B cell (primary cell): ENCODE data around the gene ZNF282. TPM values are rescaled to one million over a fixed set of nuclear protein-coding genes. Genes with fewer than 3 reads are reported as not detected.

Source experiments
- ATAC-seq: fragments of 200-7000 bp; cut with Tn5 transposase; one replicate; pipeline ENCODE4 v1.10.0; 2021; ENCODE audit warnings: low read depth, mild to moderate bottlenecking, moderate number of reproducible peaks, moderate library complexity
- CTCF ChIA-PET: fragments of 350-600 bp; sonication (Branson Sonifier 250); formaldehyde crosslinking; loops from one replicate; lab custom pipeline; 2021; ENCODE audit warnings: antibody characterized with exemption, inconsistent platforms; lab: Charles Lee
- POLR2A ChIA-PET: fragments of 350-600 bp; sonication (Branson Sonifier 250); formaldehyde crosslinking; loops from one replicate; lab custom pipeline; 2021; ENCODE audit warnings: antibody characterized with exemption; lab: Charles Lee
- DNase-seq: peaks from one replicate; pipeline ENCODE4 v3.0.0; 2013
- H2AFZ ChIP-seq: 2 replicates; pipeline ENCODE4 v1.6.1; 2012; ENCODE audit warnings: mild to moderate bottlenecking, low read depth, low read length; ENCODE audit not compliant: insufficient read depth, poor library complexity, severe bottlenecking
- H3K27ac ChIP-seq, 2 donors: 1 replicate in 1 of 2; 2 replicates in 1 of 2; pipeline ENCODE4 v1.5.1; 2012 to 2013; ENCODE audit warnings: low read length in 2 of 2, mild to moderate bottlenecking in 2 of 2, moderate library complexity in 1 of 2
- H3K27me3 ChIP-seq, 4 experiments: fragments of 200-600 bp in 1 of 4; sonication (generic) in 1 of 4; replicated peaks in 1 of 4; 1 replicate in 2 of 4; 2 replicates in 2 of 4; pipeline versions ENCODE4 v1.6.1 to v1.7.0; 2013 to 2016; ENCODE audit warnings: low read length in 3 of 4, mild to moderate bottlenecking in 2 of 4, mixed read lengths in 1 of 4, moderate library complexity in 1 of 4; ENCODE audit not compliant: insufficient read depth in 4 of 4, control insufficient read depth in 3 of 4; ENCODE audit errors: control extremely low read depth in 1 of 4
- H3K36me3 ChIP-seq, 2 experiments: replicated peaks in 1 of 2; 1 replicate in 1 of 2; 2 replicates in 1 of 2; pipeline versions ENCODE4 v1.6.1 to v1.7.1; 2013; ENCODE audit warnings: low read length in 1 of 2; ENCODE audit not compliant: insufficient read depth in 2 of 2, control insufficient read depth in 1 of 2; ENCODE audit errors: control extremely low read depth in 1 of 2, extremely low read depth in 1 of 2
- H3K4me1 ChIP-seq, 2 donors: fragments of 200-600 bp in 1 of 2; sonication (generic) in 1 of 2; 1 replicate in 1 of 2; 2 replicates in 1 of 2; pipeline versions ENCODE4 v1.5.1 to v1.6.1; 2013 to 2017; ENCODE audit warnings: low read length in 2 of 2; ENCODE audit not compliant: control insufficient read depth in 2 of 2, insufficient read depth in 2 of 2
- H3K4me2 ChIP-seq: replicated peaks from 2 replicates; pipeline ENCODE3; 2012; ENCODE audit warnings: mild to moderate bottlenecking, low read depth, low read length; ENCODE audit not compliant: poor library complexity, severe bottlenecking
- H3K4me3 ChIP-seq, 5 experiments: fragments of 200-600 bp in 1 of 5; sonication (generic) in 1 of 5; 1 replicate in 3 of 5; 2 replicates in 2 of 5; pipeline versions ENCODE4 v1.5.1 to v1.7.0; 2011 to 2016; ENCODE audit warnings: low read length in 4 of 5, mild to moderate bottlenecking in 4 of 5, low read depth in 2 of 5, control low read depth in 1 of 5, moderate library complexity in 1 of 5; ENCODE audit not compliant: insufficient read depth in 1 of 5; ENCODE audit errors: control extremely low read depth in 1 of 5, extremely low read depth in 1 of 5
- H3K79me2 ChIP-seq: fragments of 200-600 bp; sonication (generic); one replicate; pipeline ENCODE4 v1.6.0; 2016; ENCODE audit warnings: low read length; ENCODE audit not compliant: control insufficient read depth, insufficient read depth
- H3K9ac ChIP-seq: fragments of 200-600 bp; sonication (generic); 2 replicates; pipeline ENCODE4 v1.6.1; 2017; ENCODE audit warnings: mild to moderate bottlenecking, low read length, moderate library complexity
- H3K9me3 ChIP-seq, 3 donors: one replicate each; pipeline versions ENCODE4 v1.6.1 to v1.7.1; 2013; ENCODE audit warnings: low read length in 2 of 3; ENCODE audit not compliant: control insufficient read depth in 2 of 3, insufficient read depth in 1 of 3; ENCODE audit errors: control extremely low read depth in 1 of 3
- H4K20me1 ChIP-seq: 2 replicates; pipeline ENCODE4 v1.6.0; 2012; ENCODE audit warnings: mild to moderate bottlenecking, low read length; ENCODE audit not compliant: insufficient read depth, control insufficient read depth, poor library complexity, severe bottlenecking
- H3K27ac Mint-ChIP-seq: one replicate; pipeline ENCODE4 v1.8.0; 2021; ENCODE audit warnings: mixed read lengths
- H3K27me3 Mint-ChIP-seq: one replicate; pipeline ENCODE4 v1.8.0; 2021; ENCODE audit warnings: mixed read lengths
- H3K4me1 Mint-ChIP-seq: one replicate; pipeline ENCODE4 v1.8.0; 2021; ENCODE audit warnings: mixed read lengths
- H3K4me3 Mint-ChIP-seq: one replicate; pipeline ENCODE4 v1.8.0; 2021; ENCODE audit warnings: mixed read lengths
- H3K9me3 Mint-ChIP-seq: one replicate; pipeline ENCODE4 v1.8.0; 2022; ENCODE audit warnings: mixed read lengths; ENCODE audit not compliant: insufficient read depth
- CTCF ChIP-seq: fragments of 200-600 bp; IDR thresholded peaks from one replicate; pipeline ENCODE4 v1.8.0; 2022; ENCODE audit warnings: antibody characterized with exemption, mild to moderate bottlenecking
- EZH2 ChIP-seq: IDR thresholded peaks from 2 replicates; pipeline ENCODE4 v1.6.1; 2012; ENCODE audit warnings: borderline replicate concordance, low read depth, mild to moderate bottlenecking, moderate library complexity, low read length; ENCODE audit not compliant: insufficient read depth, poor library complexity, severe bottlenecking
- WGBS: methylation state at CpG from one replicate; pipeline ENCODE4 v1.1.5; 2013; ENCODE audit warnings: missing lambda C conversion rate; ENCODE audit not compliant: insufficient coverage; 5-methylcytosine and 5-hydroxymethylcytosine counted together
- intact Hi-C: fragments of 100-400 bp; cut with micrococcal nuclease; formaldehyde crosslinking; loops from one replicate; pipeline ENCODE4 v1.10.0; 2022
- polyA plus RNA-seq: library from polyadenylated mRNA; depleted of rRNA; stranded (reverse); fragments of >200 nt; gene quantifications from 2 replicates; pipeline ENCODE4 v1.2.3, GENCODE V29; 2012
- total RNA-seq, 2 donors: library from RNA; stranded (reverse); fragments of 120-200 nt in 1 of 2; gene quantifications; 1 replicate in 1 of 2; 2 replicates in 1 of 2; pipeline versions ENCODE4 v1.2.3 to v1.2.4, GENCODE V29; 2013 to 2022

ZNF282 gene
- total and polyA plus RNA-seq, 2 donors (not counting 1 experiment from before 2014, with no cell fraction given): 8.3 to 25.7 TPM

GRCh38 chr7:149256568-149256967 lies 61.2 kb downstream of the ZNF282 start:
- Mint-ChIP-seq H3K4me1 (peaks cover 5% of the 10 kb centered on the region), H3K9me3 (no peaks in the 10 kb centered on the region), H3K27me3 (no peaks in the 10 kb centered on the region), H3K4me3 (no peak overlapping the region), H3K27ac (no peak overlapping the region)
- Histone ChIP-seq H3K9ac (no peak overlapping the region), H3K4me3 (no peak overlapping the region), H3K27me3 (no peaks in the 10 kb centered on the region), H3K4me1 (peaks cover 6% of the 10 kb centered on the region in 2 donors), H3K79me2 (no peaks in the 10 kb centered on the region), H3K4me2 (no peak overlapping the region), H2AFZ (no peak overlapping the region), H3K9me3 (no peaks in the 10 kb centered on the region), H3K27ac (no peak overlapping the region), H4K20me1 (no peaks in the 10 kb centered on the region), H3K36me3 (peaks cover 3 to 44% of the 10 kb centered on the region in 2 experiments)
- 94% methylated on average over 2 of the region's 4 CpGs for WGBS
- intact Hi-C loops: no loop called here
- DNase-seq: no peak
- ChIA-PET POLR2A (no interaction called here), CTCF (no interaction called here)
- ATAC-seq: no peak
- no peak for TF ChIP-seq EZH2
- TF ChIP-seq CTCF: no peak

GRCh38 chr7:149257146-149257545 lies 61.8 kb downstream of the ZNF282 start:
- no peak overlapping the region for H3K27ac Mint-ChIP-seq
- Histone ChIP-seq H3K27ac (no peak overlapping the region), H3K4me1 (peaks cover 6% of the 10 kb centered on the region in 2 donors), H3K36me3 (peaks cover 1 to 38% of the 10 kb centered on the region in 2 experiments), H3K9me3 (no peaks in the 10 kb centered on the region), H3K4me3 (no peak overlapping the region), H4K20me1 (no peaks in the 10 kb centered on the region), H3K4me2 (no peak overlapping the region), H2AFZ (no peak overlapping the region), H3K9ac (no peak overlapping the region), H3K79me2 (no peaks in the 10 kb centered on the region), H3K27me3 (no peaks in the 10 kb centered on the region)
- H3K4me3 Mint-ChIP-seq: no peak overlapping the region
- peaks cover 6% of the 10 kb centered on the region for H3K4me1 Mint-ChIP-seq
- no peak for TF ChIP-seq EZH2
- TF ChIP-seq CTCF: no peak
- ChIA-PET POLR2A (no interaction called here), CTCF (no interaction called here)
- intact Hi-C loops: no loop called here
- ATAC-seq (no peak), DNase-seq (no peak)
- H3K9me3 Mint-ChIP-seq: no peaks in the 10 kb centered on the region
- H3K27me3 Mint-ChIP-seq: no peaks in the 10 kb centered on the region
- 79% methylated on average over 2 of the region's 2 CpGs for WGBS
